Measurements from ENCODE around the gene MBD3L3. TPM values are rescaled to one million over a fixed set of nuclear protein-coding genes. Genes with fewer than 3 reads are reported as not detected.
A peak's percentile ranks its signal among the peaks of the same experiment; 100 is the strongest.
"Not testable (repeated sequence)": the region's sequence is repeated elsewhere in the genome, so short reads cannot be mapped to it uniquely, and the experiment has no call there.

Gene MBD3L3
- total and polyA plus RNA-seq, 2 of the 4 experiments (the other 2 are of a cell fraction), result not detected

DNA sequence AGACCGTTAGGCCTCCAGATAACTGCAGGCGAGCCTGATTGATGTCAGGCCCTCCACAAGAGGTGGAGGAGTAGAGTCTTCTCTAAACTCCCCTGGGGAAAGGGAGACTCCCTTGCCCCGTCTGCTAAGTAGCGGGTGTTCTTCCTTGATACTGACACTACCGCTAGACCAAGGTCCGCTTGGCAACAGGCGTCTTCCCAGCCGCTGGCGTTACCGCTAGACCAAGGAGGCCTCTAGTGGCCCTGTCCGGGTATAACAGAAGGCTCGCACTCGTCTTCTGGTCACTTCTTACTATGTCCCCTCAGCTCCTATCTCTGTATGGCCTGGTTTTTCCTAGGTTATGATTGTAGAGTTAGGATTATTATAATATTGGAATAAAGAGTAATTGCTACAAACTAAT, 8.6 kb upstream of the MBD3L3 start:
- H3K9ac ChIP-seq (ENCODE audit: low read depth, low read length); H4K20me1 ChIP-seq (ENCODE audit: insufficient read depth, low read length); in situ Hi-C loops (cut with MboI; ENCODE audit: low sequenced_read_pairs); H3K4me3 ChIP-seq (ENCODE audit: insufficient read depth, low read depth, low read length); H2AK9ac ChIP-seq (replicated peaks; ENCODE audit: low read depth, low read length, poor library complexity); H2BK20ac ChIP-seq (ENCODE audit: low read depth, low read length); H2AFZ ChIP-seq (replicated peaks; ENCODE audit: low read length, poor library complexity); H3K18ac ChIP-seq (ENCODE audit: low read depth, low read length); H2BK5ac ChIP-seq (ENCODE audit: low read depth, low read length, poor library complexity, severe bottlenecking); H3K56ac ChIP-seq (ENCODE audit: extremely low read depth, insufficient read depth, low read length); H3K14ac ChIP-seq (replicated peaks; ENCODE audit: low read depth, low read length); H3K9me3 ChIP-seq (ENCODE audit: control insufficient read depth, insufficient read depth, low read length); DNase-seq; H3K4me2 ChIP-seq (ENCODE audit: low read depth, low read length); H3K23ac ChIP-seq (ENCODE audit: low read depth, low read length); H4K5ac ChIP-seq (ENCODE audit: low read depth, low read length); H3K27ac ChIP-seq (ENCODE audit: insufficient read depth, low read length); H2BK120ac ChIP-seq (ENCODE audit: low read depth, low read length); H4K8ac ChIP-seq (ENCODE audit: low read depth in 2 of 2, low read length in 2 of 2); H2BK15ac ChIP-seq (ENCODE audit: low read depth, low read length); H4K91ac ChIP-seq (ENCODE audit: insufficient read depth, low read depth, low read length); H3K27me3 ChIP-seq (ENCODE audit: control insufficient read depth, insufficient read depth, low read length); ATAC-seq (ENCODE audit: low read depth); H3K4ac ChIP-seq (ENCODE audit: low read depth, low read length); H3K36me3 ChIP-seq (ENCODE audit: control insufficient read depth, insufficient read depth, low read length); H2AK5ac ChIP-seq (ENCODE audit: low read depth, low read length); H3K4me1 ChIP-seq (ENCODE audit: control insufficient read depth, insufficient read depth, low read length); dilution Hi-C loops (cut with HindIII; ENCODE audit: low sequenced_read_pairs, unreplicated experiment); POLR2A ChIA-PET (ENCODE audit: unreplicated experiment); BruUV-seq (replicated peaks); H3K9me1 ChIP-seq (ENCODE audit: insufficient read depth, low read length); CTCF ChIA-PET: not testable (repeated sequence)
- WGBS, 2 experiments (ENCODE audit: extremely low coverage in 2 of 2, insufficient read length in 1 of 2), result 25% methylated on average over 6 of the region's 13 CpGs; no CpG with 5 or more reads in 1 of the 2 experiments
- peaks cover 11 to 13% of the 10 kb centered on the region in 2 experiments for H3K79me1 ChIP-seq (ENCODE audit: low read depth in 1 of 2, low read length in 2 of 2)
- TF ChIP-seq, protein P1, sequence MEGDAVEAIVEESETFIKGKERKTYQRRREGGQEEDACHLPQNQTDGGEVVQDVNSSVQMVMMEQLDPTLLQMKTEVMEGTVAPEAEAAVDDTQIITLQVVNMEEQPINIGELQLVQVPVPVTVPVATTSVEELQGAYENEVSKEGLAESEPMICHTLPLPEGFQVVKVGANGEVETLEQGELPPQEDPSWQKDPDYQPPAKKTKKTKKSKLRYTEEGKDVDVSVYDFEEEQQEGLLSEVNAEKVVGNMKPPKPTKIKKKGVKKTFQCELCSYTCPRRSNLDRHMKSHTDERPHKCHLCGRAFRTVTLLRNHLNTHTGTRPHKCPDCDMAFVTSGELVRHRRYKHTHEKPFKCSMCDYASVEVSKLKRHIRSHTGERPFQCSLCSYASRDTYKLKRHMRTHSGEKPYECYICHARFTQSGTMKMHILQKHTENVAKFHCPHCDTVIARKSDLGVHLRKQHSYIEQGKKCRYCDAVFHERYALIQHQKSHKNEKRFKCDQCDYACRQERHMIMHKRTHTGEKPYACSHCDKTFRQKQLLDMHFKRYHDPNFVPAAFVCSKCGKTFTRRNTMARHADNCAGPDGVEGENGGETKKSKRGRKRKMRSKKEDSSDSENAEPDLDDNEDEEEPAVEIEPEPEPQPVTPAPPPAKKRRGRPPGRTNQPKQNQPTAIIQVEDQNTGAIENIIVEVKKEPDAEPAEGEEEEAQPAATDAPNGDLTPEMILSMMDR (conservative IDR thresholded peaks at IDR 0.05; ENCODE audit: low read depth, low read length), result peak; percentile 21; the same call in 1 of the 2 replicates
- intact Hi-C loops (cut with micrococcal nuclease), result loop anchor here (10.0 kb wide), 1 partner anchor 332 kb away; the partner anchor contains the start of genes GPR108 and TRIP10

Measured in IMR-90 (cell line).